Activated CD8-positive, alpha-beta memory T cell treated with anti-CD3 and anti-CD28 coated beads for 24 hours (primary cell): ENCODE data around the gene INO80.
A peak's percentile ranks its signal among the peaks of the same experiment; 100 is the strongest.

Source experiments
- DNase-seq: peaks from one replicate; pipeline ENCODE4 v3.0.0-alpha.2; 2020

Gene INO80

DNA sequence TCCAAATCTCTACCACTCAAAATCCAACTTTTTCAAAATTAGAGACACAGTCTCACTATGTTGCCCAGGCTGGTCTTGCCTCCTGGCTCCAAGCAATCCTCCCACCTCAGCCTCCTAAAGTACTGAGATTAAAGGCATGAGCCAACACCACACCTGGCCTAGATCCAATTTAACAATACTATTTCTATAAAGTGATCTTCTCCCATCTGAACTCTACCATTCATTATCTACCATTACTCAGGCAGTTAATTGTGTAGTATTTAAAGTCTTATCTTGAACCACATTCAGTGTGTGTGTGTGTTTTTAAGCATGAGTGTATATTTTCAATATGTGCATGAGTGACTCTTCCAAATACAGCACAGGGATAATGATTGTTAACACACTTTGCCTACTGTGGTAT, 77.0 kb downstream of the INO80 start:
- no peak for DNase-seq

DNA sequence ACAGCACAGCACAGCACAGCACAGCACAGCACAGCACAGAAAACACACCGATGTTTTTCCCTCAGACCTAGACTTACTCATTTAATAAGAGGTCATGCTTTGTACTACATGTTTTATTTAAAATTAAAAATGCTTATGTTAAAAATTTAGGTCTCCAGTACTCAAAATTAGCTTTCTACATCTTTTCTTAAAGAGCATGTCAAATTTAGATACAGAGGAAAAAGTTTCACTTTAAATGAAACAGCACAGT, 84.1 kb downstream of the INO80 start:
- no peak for DNase-seq

DNA sequence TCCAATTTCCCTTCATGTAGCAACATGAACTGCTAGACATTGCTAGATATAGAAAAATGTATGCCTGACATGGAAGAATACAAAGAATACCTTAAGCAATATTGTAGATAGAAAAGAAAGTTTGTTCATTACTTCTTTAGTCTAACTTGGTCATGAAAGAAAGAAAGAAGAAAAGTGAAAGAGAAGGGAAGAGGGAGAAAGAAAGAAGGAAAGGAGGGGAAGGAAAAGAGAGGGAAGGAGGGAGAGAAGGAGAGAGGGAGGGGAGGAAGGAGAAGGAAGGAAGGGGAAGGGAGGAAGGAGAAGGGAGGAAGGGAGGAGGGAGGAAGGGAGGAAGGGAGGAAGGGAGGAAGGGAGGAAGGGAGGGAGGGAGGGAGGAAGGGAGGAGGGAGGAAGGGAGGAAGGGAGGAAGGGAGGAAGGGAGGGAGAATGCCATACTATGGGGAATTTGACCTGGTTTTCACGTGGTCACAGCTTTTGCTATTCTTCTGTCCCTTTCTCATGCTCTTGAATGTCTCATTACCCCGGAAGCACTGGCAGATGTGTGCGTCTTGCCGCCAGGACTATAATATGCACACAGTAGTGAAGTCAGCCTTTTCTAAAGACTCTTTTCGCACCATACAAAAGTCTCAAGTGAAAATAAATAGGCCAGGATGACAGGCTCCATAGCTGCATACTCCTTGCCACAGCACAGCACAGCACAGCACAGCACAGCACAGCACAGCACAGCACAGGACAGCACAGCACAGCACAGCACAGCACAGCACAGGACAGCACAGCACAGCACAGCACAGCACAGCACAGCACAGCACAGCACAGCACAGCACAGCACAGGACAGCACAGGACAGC, 84.6 kb downstream of the INO80 start:
- DNase-seq: no peak

DNA sequence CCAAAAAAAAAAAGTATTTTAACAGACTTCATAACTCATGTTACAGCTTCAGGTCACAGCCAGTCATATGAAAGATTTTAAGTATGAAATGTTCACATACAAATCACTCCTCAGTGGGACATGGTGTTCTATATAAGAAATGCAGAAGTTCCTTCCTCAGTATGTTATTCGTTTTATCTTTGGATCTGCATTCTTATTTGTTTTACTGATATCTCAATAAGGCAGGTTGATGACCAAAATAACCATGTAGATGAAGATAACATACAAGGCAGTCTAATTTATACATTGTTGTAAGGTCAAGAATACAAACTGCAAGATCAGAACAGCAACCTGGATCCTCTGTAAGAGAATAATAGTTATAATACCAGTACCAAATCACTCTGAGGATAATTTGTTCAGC, 87.2 kb downstream of the INO80 start:
- no peak for DNase-seq

DNA sequence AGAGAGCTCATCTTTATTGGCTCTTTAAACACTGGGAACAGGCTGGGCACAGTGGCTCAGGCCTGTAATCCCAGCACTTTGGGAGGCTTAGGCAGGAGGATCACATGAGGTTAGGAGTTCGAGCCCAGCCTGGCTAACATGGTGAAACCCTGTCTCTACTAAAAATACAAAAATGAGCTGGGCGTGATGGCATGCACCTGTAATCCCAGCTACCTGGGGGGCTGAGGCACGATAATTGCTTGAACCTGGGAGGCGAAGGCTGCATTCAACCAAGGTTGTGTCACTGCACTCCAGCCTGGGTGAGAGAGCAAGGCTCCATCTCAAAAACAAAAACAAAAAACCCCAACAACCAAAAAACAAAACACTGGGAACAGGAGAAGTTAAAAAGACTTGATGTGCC, 90.7 kb downstream of the INO80 start:
- no peak for DNase-seq

DNA sequence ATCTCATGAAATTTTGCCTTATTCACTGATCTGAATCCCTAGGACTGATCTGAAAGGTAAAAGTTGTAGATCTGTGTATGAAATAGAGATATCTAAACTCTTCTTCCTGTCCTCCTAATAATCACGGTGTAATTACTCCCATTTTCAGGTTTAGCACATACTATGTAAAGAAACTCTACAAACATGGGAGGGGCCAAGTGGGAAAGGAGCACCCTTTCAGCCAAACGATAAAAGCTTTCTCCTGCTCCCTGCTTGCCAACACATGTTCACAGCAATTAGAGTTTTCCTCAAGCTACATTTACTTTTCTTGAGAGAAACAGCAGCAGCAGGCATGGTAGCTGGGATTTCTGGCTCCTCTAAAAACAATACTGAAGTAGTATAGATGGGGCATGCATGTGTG, 91.2 kb downstream of the INO80 start:
- DNase-seq: no peak

DNA sequence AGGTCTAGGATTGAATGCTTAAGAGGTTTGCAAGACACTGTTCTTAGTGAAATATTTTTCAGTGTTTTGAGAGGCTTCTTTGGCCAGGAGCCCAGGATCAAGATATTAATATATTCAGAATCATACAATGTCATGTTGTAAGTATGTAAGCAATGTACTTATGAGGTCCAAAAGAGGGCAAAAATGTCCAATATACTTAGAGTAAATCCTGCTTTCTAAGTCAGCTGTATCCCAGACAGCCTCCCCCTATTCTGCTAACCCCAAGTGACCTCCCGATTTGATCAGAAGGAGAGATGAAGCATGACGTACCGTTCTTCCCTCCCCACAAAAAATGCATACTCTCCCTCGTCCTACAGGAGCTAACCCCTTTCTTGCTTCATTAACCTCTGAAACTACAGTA, 91.9 kb downstream of the INO80 start:
- DNase-seq: no peak

DNA sequence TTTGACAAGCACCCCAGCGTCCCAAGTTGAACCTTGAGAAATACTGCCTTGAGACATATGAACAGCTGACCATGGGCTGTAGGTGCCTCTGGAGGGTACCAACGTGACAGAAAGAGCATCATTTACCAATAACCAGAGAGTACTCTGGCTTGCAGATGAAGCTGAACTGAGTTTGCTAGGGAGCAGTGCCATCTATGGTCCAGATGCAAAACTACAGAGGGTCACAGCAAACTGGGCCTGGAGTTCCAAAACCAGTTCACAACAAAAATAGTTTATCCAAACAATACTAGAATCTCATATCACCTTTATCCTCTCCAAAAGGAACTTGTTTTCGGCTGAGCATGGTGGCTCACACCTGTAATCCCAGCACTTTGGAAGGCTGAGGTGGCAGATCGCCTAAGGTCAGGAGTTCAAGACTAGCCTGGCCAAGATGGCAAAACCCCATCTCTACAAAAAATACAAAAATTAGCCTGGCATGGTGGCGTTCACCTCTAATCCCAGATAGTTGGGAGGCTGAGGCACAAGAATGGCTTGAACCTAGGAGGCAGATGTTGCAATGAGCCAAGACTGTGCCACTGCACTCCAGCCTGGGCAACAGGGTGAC, 93.5 kb downstream of the INO80 start:
- DNase-seq: peak; percentile 62

DNA sequence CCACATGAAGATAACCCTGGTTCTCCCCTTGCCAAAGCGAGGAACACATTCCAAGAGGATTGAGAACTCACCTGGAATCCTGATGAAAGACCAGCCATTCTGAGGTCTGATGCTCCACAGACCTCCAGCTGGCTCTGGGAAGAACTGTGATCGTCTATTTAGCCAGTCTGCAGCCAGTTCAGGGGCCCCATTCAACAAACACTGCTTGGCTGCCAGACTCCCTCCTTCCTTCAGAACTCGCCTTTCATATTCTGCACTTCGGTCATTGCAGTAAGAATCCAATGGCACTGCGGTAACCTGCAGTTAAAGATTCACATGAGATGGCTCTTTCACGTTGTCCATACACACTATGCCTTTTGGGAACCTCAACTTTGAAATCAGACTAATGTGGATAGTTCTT, 95.3 kb downstream of the INO80 start:
- no peak for DNase-seq

DNA sequence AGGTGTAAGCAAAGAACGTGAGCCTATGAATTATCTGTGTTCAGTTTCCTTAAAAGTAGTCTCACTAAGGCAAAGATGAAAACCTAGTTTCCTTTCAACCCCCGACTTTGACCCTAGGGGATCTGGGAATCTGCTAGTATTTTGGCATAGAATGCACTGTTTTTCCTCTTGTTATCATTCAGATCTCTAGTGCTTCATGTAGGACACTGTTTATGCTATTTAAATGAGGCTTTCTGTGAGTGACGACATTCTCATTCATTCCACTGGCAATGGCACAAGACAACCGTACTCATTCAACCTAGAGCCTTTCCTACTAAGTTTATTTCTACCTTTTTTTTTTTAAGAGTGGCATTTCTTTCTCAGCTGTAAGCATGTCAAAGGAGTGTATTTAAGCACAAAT, 95.8 kb downstream of the INO80 start:
- DNase-seq: no peak

DNA sequence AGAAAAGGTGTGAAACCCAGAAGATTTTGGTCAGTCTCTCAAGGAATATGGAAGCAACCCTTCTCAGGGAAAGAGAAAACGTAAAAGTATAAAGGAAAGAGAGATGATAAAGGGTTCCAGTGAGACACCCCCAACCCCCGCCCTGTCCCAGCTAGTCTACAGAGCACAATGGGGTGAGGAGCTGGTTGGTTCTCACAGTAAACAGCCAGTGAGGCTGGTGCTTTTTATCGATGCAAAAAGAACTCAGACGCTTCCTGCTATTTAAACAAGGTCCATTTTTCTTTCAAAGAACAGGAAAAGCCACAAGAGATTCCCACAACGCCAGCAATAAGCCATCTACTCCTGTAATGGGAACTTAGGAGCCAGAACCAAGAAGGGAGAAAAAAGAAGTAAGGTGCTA, 96.9 kb downstream of the INO80 start:
- DNase-seq: no peak

DNA sequence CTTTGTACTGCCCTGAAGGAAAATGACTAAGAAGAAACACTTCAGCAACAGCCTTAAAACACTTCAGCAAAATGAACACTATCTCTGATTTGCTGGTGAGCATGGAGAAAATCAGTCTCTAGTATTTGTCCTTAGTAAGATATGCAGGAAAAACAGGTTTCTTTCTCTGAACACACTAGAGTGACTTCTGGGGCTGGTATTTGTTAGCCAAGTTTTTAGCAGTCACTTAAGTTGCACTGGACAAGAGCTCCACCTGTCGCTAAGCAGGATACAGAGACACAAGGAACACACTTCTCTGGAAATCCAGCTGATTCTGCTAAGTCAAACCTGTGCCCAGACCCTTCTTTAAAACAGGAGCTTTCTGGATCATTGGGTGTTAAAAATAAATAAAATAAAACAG, 97.5 kb downstream of the INO80 start:
- no peak for DNase-seq

DNA sequence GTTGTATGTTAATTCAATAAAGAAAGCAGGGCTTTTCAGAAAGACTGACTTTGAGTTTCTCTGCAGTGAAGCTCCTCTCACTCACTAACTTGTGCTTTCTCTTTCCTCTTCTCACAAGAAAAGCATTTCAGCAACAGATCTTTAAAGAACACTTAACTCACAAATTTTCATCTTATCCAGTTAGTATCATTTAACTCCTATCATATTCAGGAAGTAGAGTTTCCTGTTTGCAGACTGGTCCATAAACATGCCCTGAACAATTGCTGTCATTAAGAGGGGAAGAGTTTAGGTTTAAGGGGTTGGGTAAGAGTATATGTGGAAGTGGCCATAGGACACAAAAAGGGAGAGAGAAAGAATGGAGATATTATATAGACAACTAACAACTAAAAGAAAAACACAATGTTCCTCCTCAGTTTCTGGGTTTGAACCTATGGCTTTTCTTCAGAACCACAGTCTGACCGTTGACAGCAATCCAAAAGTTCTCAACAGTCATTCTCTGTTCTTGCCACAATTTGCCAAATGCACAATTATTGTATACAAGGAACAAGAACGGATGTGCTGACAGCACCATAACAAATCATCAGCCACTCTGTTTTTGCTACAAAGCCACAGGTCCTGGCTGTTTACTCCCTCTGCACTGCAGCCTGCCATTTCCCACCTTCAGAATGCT, 98.9 kb downstream of the INO80 start:
- DNase-seq: no peak

DNA sequence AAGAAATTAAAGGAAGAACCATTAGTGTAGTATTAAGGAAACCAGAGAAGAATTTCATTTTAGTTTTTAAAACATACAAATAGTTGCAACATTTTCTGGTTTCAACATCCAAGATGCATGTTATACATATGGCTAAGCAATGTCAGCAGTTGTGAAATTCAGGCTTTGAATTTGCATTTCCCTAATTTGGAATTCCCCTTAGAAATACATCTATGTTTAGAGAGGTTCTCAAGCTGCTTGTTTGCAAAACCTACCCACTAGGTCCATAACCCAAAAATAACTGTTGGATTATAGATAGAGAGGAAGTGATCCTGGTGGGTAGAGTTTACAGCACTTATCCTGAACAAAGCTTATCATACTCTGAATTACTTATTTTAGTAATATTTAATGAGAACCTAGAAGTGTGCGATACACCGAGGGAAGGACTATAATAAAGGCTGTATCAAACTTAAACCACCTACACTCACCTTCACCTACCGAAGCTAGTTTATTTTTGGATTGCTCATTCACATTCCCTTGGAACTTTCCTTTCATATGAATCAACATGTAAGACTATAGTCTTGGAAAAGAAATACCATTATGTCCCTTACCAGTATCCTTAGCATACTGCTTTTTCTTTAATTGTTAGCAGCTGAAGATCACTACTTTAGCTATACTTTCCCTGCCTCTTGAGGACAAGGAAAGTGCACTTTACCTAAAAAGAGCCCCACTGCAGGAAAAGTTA, 102.2 kb downstream of the INO80 start:
- DNase-seq: no peak

DNA sequence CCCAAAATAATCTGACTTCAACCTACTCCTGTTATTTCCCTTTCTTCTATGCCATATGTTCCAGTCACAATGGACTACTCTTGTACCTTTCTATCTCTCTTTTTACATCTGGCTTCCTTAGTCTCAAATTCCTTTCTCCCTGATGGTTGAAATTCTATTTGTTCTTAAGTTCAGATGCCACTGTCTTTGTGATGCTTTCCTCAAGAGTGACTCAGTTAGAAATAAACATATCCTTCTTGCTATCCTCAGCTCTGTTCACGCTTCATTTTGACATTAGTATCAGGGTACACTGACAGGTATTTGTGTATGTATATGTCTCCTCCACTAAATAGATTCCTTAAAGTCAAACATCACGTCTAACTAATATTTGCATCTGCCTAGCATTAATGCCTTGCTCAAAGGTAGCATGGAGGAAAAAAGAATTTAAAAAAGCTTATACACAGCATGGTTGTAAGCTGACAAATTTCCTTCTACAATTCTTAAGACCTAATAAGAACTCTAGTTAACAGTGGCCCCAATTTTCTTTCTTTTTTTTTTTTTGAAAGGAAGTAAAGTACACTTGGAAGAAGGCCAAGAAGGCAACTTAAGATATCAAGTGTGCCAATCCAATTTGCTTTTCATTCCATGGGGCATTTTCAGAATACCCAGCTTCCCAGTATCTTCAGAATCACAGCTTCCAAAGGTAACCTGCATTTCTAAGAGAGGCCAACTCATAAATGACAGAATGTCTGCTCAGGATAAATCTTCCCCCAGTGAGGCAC, 104.8 kb downstream of the INO80 start:
- no peak for DNase-seq

DNA sequence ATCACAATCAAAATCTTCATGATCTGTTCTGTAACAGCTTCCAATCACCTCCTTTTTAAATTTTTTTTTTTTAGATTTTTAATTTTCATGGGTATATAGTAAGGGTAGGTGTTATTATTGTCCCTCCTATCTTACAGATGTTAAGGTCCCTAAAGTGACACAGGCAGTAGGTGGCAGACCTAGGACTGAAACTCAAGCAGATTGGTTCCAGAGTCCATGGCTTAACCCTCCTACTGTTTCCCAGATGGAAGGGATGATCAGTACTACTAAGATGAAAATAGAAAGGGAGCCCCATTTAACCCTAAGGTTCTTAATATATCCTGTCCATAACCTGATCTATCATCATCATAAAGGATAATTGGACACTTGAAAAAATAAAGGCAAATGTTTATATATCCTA, 105.7 kb downstream of the INO80 start:
- DNase-seq: no peak

DNA sequence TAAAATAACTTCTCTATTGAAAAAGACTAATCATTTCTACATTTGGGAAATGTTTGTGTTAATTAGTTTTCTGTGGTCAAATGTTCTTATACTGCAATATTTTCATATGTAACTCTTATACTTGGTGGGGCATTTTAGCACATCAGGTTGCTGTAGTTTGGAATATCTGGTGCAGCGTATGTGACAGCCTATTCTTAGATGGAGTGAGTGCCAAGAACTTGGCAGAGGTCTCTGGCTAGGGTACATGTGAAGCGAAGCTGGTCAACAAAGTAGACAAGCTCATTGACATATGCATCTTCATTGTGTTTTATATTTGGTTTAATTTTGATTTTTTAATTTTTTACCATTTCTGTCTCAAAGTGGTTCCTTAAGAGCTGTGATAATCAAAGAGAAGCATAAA, 109.6 kb downstream of the INO80 start:
- no peak for DNase-seq

DNA sequence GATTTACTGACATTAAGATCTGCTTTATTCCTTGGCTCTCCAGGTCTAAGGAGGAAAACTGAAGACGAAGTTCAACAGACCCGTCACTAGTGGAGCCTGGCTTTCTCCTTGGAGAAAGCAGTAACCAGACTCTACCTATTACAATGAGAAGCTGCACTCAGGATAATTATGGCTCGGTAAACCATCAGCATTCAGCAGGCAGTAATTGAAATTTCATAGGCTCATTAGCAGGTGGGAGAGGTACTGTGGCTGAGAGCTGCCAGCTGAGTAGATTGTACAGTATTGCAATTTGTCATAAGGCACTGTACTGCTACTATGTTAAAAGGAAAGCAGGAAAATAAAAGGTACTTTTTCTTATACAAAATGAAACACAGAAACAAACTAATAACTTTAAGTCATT, 111.6 kb downstream of the INO80 start:
- no peak for DNase-seq

DNA sequence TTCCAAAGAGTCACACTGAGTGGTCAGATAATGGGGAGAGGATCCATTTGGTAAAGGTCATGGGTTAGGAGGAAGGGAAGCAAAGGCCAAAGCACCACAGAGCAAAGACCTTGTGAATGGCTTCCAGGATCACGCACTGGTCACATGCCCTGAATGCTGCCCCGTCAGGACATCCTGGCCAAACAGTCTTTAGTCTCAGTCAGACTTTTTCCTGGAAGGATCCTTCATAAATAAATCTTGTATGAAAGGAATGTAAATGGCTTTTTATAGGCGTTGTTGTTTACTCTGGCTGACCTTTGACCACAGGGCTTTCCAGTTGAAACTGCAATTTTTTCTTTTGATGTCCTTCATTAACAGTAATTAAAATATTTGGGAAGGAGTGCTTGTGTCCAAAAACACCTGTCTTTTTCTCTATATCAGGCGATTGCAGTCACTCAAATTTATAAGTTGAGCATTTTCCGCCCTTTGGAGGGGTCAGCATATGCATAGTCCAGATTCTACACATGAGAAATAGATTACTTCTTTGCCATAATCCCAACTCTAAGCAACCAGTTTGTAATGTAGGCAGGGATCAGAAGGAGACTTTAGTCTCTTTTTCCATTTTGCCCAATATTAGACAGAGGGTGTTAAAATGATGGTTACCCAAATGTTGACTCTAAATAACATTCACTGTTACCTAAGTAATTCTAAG, 114.4 kb downstream of the INO80 start:
- no peak for DNase-seq

DNA sequence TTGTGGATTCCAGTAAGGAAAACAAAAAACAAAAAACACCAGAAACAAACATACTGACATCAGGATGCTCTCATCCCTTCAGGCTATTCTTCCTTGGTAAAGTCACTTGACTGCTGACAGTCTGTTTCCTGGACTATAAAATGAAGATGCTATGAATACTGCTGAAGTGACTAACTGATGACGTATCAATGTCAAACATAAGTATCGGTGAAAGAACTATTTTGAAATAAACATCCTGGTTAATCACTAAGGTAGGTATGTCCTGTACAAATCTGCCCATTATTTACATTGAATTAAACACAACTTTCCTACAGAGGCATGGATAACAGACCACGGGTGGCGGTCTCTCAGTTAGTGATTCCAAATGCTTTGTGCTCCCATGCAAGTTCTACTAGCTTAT, 116.9 kb downstream of the INO80 start:
- no peak for DNase-seq

DNA sequence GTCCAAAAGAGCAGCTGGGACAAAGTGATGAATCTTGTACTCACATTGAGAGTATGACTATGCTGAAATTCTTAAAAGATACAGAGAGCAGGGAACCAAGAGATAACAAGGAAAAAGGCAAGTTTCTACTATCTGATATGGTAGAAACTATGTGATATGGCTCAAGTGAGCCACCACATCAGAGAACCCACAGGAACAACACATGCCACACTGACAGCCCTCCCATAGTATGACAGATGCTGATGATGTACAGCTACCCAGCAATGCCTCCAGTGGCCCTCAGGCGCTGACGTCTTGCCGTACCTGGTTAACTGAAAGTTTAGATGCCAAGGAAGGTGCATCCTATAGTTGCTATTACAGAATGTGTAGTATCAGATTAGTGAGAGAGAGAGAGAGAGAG, 120.4 kb downstream of the INO80 start:
- DNase-seq: no peak

DNA sequence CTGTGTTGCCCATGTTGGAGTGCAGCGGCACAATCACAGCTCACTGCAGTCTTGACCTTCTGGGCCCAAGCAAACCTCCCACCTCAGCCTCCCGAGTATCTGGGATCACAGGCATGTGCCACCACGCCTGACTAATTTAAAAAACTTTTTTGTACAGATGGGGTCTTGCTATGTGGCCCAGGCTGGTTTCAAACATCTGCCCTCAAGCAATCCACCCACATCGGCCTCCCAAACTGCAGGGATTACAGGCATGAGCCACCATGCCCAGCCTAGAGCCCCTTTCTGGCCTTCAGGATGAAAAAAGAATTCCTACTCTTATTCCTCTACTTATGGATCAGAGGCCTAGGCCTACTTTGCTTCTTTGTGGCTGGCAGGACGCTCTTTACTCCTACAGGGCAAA, 123.3 kb downstream of the INO80 start:
- no peak for DNase-seq
